ENCODE data around the gene TLCD3A.

TLCD3A gene

DNA sequence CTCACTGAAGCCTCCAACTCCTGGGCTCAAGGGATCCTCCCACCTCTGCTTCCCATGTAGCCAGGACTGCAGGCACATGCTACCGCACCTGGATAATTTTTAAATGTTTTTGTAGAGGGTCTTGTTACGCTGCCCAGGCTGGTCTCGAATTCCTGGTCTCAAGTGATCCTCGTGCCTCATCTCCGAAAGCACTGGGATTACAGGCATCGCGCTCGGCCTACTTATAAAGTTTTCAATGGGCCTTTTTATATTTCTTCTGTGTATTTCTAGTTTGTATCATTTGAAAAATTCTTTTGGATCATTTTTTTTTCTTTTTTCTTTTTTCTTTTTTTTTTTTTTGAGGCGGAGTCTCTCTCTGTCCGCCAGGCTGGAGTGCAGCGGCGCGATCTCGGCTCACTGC, 7.3 kb upstream of the TLCD3A start:
- H3K27me3 Mint-ChIP-seq, result no peaks in the 10 kb centered on the region
- no peak overlapping the region for H3K4me3 Mint-ChIP-seq
- peaks cover 1% of the 10 kb centered on the region for H3K36me3 Mint-ChIP-seq (ENCODE audit: insufficient read depth)
- DNase-seq (ENCODE audit: low spot score in 2 of 2), result no peak
- no peaks in the 10 kb centered on the region for H3K4me1 Mint-ChIP-seq
- H3K27ac Mint-ChIP-seq (ENCODE audit: low read depth), result no peak overlapping the region
- H3K9me3 Mint-ChIP-seq, result no peaks in the 10 kb centered on the region
- ATAC-seq (replicated peaks; ENCODE audit: extremely low read depth, poor library complexity, severe bottlenecking), result no peak

- peaks cover 3% of the 10 kb centered on the region for H3K36me3 Mint-ChIP-seq (ENCODE audit: insufficient read depth)
- no peaks in the 10 kb centered on the region for H3K9me3 Mint-ChIP-seq
- no peak for DNase-seq (ENCODE audit: low spot score in 2 of 2)
- no peaks in the 10 kb centered on the region for H3K4me1 Mint-ChIP-seq
- H3K27ac Mint-ChIP-seq (ENCODE audit: low read depth), result no peak overlapping the region
- H3K27me3 Mint-ChIP-seq, result no peaks in the 10 kb centered on the region
- H3K4me3 Mint-ChIP-seq, result no peak overlapping the region
- no peak for ATAC-seq (replicated peaks; ENCODE audit: extremely low read depth, poor library complexity, severe bottlenecking)
Measured at GRCh38 chr17:725746-726145, 6.7 kb upstream of the TLCD3A start.

DNA sequence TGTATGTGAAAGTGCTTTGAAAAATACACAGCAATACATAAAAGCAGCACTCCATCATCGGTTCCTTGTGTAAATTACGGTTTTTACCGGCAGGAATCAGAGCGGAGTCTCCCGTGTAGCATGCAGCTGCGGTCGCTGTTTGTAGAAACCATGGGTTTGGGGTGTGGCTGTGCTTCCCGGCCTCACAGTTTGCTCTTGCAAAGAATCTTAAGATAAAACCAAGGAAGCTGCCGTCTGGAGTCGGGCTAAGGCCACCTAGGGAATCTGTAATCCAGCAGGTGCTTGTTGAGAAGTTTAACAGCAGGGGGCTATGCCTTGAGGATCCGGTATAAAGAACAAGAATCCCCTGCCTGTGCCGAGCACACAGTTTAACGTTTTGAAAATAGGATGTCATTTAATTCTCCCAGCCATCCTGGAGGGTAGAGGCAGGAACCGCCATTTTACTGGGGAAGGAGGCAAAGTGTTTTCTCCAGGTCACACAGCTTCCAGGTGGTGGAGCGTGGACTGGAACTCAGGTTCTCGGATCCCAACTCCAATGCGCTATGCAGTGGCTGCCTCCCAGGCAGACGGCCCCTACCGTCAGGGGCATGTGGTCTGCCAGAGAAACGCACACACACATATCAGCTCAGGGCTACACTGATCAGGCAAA, 6.0 kb upstream of the TLCD3A start:
- ATAC-seq (replicated peaks; ENCODE audit: extremely low read depth, poor library complexity, severe bottlenecking), result no peak

DNA sequence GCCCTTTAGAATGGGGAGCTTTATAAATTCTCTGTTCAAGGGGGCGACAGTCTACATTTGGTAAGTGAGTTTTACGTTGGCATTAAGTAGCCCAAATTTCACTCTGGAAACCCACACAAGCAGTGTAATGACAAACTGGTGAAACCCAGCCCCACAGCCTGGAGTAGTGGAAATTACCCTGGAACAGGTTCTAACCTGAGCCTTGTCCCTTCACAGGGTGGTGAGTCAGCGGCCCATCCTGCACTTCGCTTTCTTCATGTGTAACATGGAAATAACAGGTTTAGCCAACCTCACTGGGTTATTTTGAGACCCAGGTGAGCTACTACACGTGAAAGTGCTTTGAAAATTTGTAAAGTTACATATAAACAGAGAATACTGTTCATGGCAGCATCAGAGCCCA, 3.5 kb upstream of the TLCD3A start:
- no peak overlapping the region for H3K27ac Mint-ChIP-seq (ENCODE audit: low read depth)
- ATAC-seq (replicated peaks; ENCODE audit: extremely low read depth, poor library complexity, severe bottlenecking), result no peak

More for the DNA sequence above, 6.0 kb upstream of the TLCD3A start:
- no peak for DNase-seq (ENCODE audit: low spot score in 2 of 2)
- no peaks in the 10 kb centered on the region for H3K4me1 Mint-ChIP-seq
- H3K27me3 Mint-ChIP-seq, result no peaks in the 10 kb centered on the region
- H3K36me3 Mint-ChIP-seq (ENCODE audit: insufficient read depth), result peaks cover 3% of the 10 kb centered on the region
- no peak overlapping the region for H3K4me3 Mint-ChIP-seq
- H3K27ac Mint-ChIP-seq (ENCODE audit: low read depth), result no peak overlapping the region
- H3K9me3 Mint-ChIP-seq, result no peaks in the 10 kb centered on the region

DNA sequence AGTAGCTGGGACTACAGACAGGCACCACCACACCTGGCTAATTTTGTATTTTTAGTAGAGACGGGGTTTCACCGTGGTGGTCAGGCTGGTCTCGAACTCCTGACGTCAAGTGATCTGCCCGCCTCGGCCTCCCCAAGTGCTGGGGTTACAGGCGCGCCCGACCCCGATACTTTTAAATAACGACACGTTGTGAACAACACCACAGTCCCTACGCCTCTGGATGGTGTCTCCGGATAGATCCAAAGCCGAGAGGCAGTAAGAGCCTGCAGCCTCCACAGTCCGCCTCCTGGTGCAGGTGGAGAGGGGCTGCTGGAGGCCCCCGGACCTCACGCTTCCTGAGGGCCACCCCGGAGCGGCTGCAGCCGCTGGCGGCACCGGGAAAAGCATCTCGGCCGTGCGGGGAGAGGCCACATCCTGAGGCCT, 741 bp upstream of the TLCD3A start:
- no peaks in the 10 kb centered on the region for H3K27me3 Mint-ChIP-seq
- ATAC-seq (replicated peaks; ENCODE audit: extremely low read depth, poor library complexity, severe bottlenecking) (no peak), DNase-seq (ENCODE audit: low spot score in 2 of 2) (no peak)
- H3K9me3 Mint-ChIP-seq, result no peaks in the 10 kb centered on the region
- H3K36me3 Mint-ChIP-seq (ENCODE audit: insufficient read depth), result peaks cover 4% of the 10 kb centered on the region
- H3K4me3 Mint-ChIP-seq, result peak overlapping the region; percentile 68
- peaks cover 16% of the 10 kb centered on the region for H3K4me1 Mint-ChIP-seq
- H3K27ac Mint-ChIP-seq (ENCODE audit: low read depth), result no peak overlapping the region

More for the DNA sequence above, 3.5 kb upstream of the TLCD3A start:
- Mint-ChIP-seq H3K36me3 (ENCODE audit: insufficient read depth) (peaks cover 3% of the 10 kb centered on the region), H3K9me3 (no peaks in the 10 kb centered on the region), H3K4me3 (no peak overlapping the region), H3K4me1 (peaks cover 11% of the 10 kb centered on the region), H3K27me3 (no peaks in the 10 kb centered on the region)
- DNase-seq (ENCODE audit: low spot score in 2 of 2), result no peak

GRCh38 chr17:732902-733720, 715 bp downstream of the TLCD3A start:
- H3K27ac Mint-ChIP-seq (ENCODE audit: low read depth), result peak overlapping the region; percentile 82
- peaks cover 5% of the 10 kb centered on the region for H3K36me3 Mint-ChIP-seq (ENCODE audit: insufficient read depth)
- H3K9me3 Mint-ChIP-seq, result no peaks in the 10 kb centered on the region
- H3K27me3 Mint-ChIP-seq, result no peaks in the 10 kb centered on the region
- H3K4me3 Mint-ChIP-seq, result peak overlapping the region; percentile 84
- ATAC-seq (replicated peaks; ENCODE audit: extremely low read depth, poor library complexity, severe bottlenecking) (peak; percentile 35), DNase-seq (ENCODE audit: low spot score in 2 of 2) (no peak)
- H3K4me1 Mint-ChIP-seq, result peaks cover 16% of the 10 kb centered on the region

GRCh38 chr17:733743-734142, 1.3 kb downstream of the TLCD3A start:
- peak overlapping the region; percentile 82 for H3K27ac Mint-ChIP-seq (ENCODE audit: low read depth)
- ATAC-seq (replicated peaks; ENCODE audit: extremely low read depth, poor library complexity, severe bottlenecking) (no peak), DNase-seq (ENCODE audit: low spot score in 2 of 2) (no peak)
- peaks cover 6% of the 10 kb centered on the region for H3K36me3 Mint-ChIP-seq (ENCODE audit: insufficient read depth)
- no peaks in the 10 kb centered on the region for H3K9me3 Mint-ChIP-seq
- no peaks in the 10 kb centered on the region for H3K27me3 Mint-ChIP-seq
- H3K4me1 Mint-ChIP-seq, result peaks cover 16% of the 10 kb centered on the region
- H3K4me3 Mint-ChIP-seq, result peak overlapping the region; percentile 84

- no peak overlapping the region for H3K4me3 Mint-ChIP-seq
- H3K36me3 Mint-ChIP-seq (ENCODE audit: insufficient read depth), result peaks cover 10% of the 10 kb centered on the region
- no peaks in the 10 kb centered on the region for H3K27me3 Mint-ChIP-seq
- DNase-seq (ENCODE audit: low spot score in 2 of 2) (no peak), ATAC-seq (replicated peaks; ENCODE audit: extremely low read depth, poor library complexity, severe bottlenecking) (no peak)
- H3K27ac Mint-ChIP-seq (ENCODE audit: low read depth), result no peak overlapping the region
- no peaks in the 10 kb centered on the region for H3K9me3 Mint-ChIP-seq
- H3K4me1 Mint-ChIP-seq, result peaks cover 21% of the 10 kb centered on the region
Measured at GRCh38 chr17:737561-738113, 5.2 kb downstream of the TLCD3A start.

GRCh38 chr17:740240-741017, 8.0 kb downstream of the TLCD3A start:
- no peaks in the 10 kb centered on the region for H3K27me3 Mint-ChIP-seq
- H3K4me3 Mint-ChIP-seq, result no peak overlapping the region
- peak; percentile 40 for ATAC-seq (replicated peaks; ENCODE audit: extremely low read depth, poor library complexity, severe bottlenecking)
- peak overlapping the region; percentile 47 for H3K27ac Mint-ChIP-seq (ENCODE audit: low read depth)
- H3K36me3 Mint-ChIP-seq (ENCODE audit: insufficient read depth), result peaks cover 16% of the 10 kb centered on the region
- H3K9me3 Mint-ChIP-seq, result no peaks in the 10 kb centered on the region
- peaks cover 5% of the 10 kb centered on the region for H3K4me1 Mint-ChIP-seq
- no peak for DNase-seq (ENCODE audit: low spot score in 2 of 2)

- peaks cover 19% of the 10 kb centered on the region for H3K36me3 Mint-ChIP-seq (ENCODE audit: insufficient read depth)
- H3K27me3 Mint-ChIP-seq, result no peaks in the 10 kb centered on the region
- H3K27ac Mint-ChIP-seq (ENCODE audit: low read depth), result no peak overlapping the region
- no peak overlapping the region for H3K4me3 Mint-ChIP-seq
- no peak for DNase-seq (ENCODE audit: low spot score in 2 of 2)
- ATAC-seq (replicated peaks; ENCODE audit: extremely low read depth, poor library complexity, severe bottlenecking), result no peak
- peaks cover 5% of the 10 kb centered on the region for H3K4me1 Mint-ChIP-seq
- H3K9me3 Mint-ChIP-seq, result no peaks in the 10 kb centered on the region
Measured at GRCh38 chr17:742147-742793, 9.9 kb downstream of the TLCD3A start.

DNA sequence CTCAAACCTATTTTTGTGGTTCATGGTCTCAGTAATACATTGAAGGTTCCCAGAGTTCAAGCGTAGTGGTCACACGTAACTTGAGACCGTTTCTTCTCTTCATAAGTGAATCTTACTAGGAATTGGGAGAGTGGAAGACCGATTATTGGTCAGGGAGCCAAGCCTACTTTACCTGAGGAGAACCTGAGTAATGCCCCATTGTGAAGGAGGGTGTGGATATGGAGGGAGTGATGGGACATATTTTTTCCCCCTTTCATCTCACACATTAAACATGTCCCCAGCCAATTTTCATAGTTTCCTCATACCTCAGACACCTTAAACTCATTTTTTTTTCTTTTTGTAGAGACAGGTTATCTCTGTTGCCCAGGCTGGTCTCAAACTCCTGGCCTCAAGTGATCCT, 10.7 kb downstream of the TLCD3A start:
- Mint-ChIP-seq H3K36me3 (ENCODE audit: insufficient read depth) (peaks cover 19% of the 10 kb centered on the region), H3K4me1 (peaks cover 9% of the 10 kb centered on the region), H3K27ac (ENCODE audit: low read depth) (no peak overlapping the region), H3K27me3 (no peaks in the 10 kb centered on the region), H3K4me3 (no peak overlapping the region), H3K9me3 (no peaks in the 10 kb centered on the region)
- no peak for ATAC-seq (replicated peaks; ENCODE audit: extremely low read depth, poor library complexity, severe bottlenecking)
- DNase-seq (ENCODE audit: low spot score in 2 of 2), result no peak

- DNase-seq (ENCODE audit: low spot score in 2 of 2), result no peak
- H3K4me1 Mint-ChIP-seq, result peaks cover 22% of the 10 kb centered on the region
- no peak overlapping the region for H3K27ac Mint-ChIP-seq (ENCODE audit: low read depth)
- H3K36me3 Mint-ChIP-seq (ENCODE audit: insufficient read depth), result peaks cover 20% of the 10 kb centered on the region
- ATAC-seq (replicated peaks; ENCODE audit: extremely low read depth, poor library complexity, severe bottlenecking), result no peak
- H3K9me3 Mint-ChIP-seq, result no peaks in the 10 kb centered on the region
- H3K4me3 Mint-ChIP-seq, result no peak overlapping the region
- H3K27me3 Mint-ChIP-seq, result no peaks in the 10 kb centered on the region
Measured at GRCh38 chr17:744937-745336, 12.5 kb downstream of the TLCD3A start.
